IPS DF 6.9 (cell line): Measurements from ENCODE around the gene MPND.

Experiments used
- DNase-seq: peaks from one replicate; pipeline ENCODE4 v3.0.0-alpha.2; 2013; ENCODE audit warnings: low read depth, low spot score
- H3K27ac ChIP-seq: one replicate; pipeline ENCODE4 v1.5.1; 2013; ENCODE audit warnings: low read length, control low read depth
- H3K27me3 ChIP-seq: 2 replicates; pipeline ENCODE4 v1.6.1; 2013; ENCODE audit warnings: mild to moderate bottlenecking, low read length; ENCODE audit not compliant: control insufficient read depth, insufficient read depth
- H3K36me3 ChIP-seq: 2 replicates; pipeline ENCODE4 v1.6.1; 2013; ENCODE audit warnings: low read length; ENCODE audit not compliant: control insufficient read depth, insufficient read depth
- H3K4me1 ChIP-seq: 2 replicates; pipeline ENCODE4 v1.6.1; 2013; ENCODE audit warnings: low read length; ENCODE audit not compliant: control insufficient read depth, insufficient read depth
- H3K4me3 ChIP-seq: 2 replicates; pipeline ENCODE4 v1.5.1; 2013; ENCODE audit warnings: mild to moderate bottlenecking, low read length
- H3K9me3 ChIP-seq: 2 replicates; pipeline ENCODE4 v1.6.1; 2013; ENCODE audit warnings: low read length, inconsistent platforms; ENCODE audit not compliant: control insufficient read depth, insufficient read depth
- WGBS: extraction: QIAGEN DNeasy Blood & Tissue Kit; methylation state at CpG from one replicate; pipeline ENCODE4 v1.1.7; 2013; ENCODE audit warnings: mixed read lengths, missing lambda C conversion rate; ENCODE audit not compliant: insufficient read length, insufficient coverage; 5-methylcytosine and 5-hydroxymethylcytosine counted together

The MPND gene

DNA sequence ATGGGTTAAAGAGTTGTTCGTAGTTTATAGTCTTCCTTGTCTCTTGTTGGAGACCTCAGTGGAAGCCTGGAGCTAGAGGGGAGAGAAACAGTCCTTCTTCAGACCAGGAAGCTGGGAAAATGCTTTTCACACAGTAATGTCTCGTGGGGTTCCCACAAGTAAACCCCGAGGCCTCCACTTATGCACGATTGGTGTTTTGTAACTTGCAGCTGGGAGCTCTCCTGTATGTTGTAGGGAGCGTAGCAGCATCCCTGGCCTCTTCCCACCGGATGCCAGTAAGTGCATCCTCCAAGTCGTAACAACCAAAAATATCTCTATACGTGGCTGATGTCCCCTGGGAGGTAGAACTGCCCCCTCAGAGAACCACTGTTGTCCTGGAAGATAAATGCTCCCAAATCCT is 62.6 kb downstream of the MPND start:
- H3K27me3 ChIP-seq = no peaks in the 10 kb centered on the region
- no peaks in the 10 kb centered on the region for H3K9me3 ChIP-seq
- H3K4me1 ChIP-seq = peaks cover 5% of the 10 kb centered on the region
- no CpG with 5 or more reads among the region's 8 CpGs for WGBS
- H3K27ac ChIP-seq = no peak overlapping the region
- peaks cover 3% of the 10 kb centered on the region; the same call in 1 of the 2 replicates for H3K36me3 ChIP-seq
- DNase-seq = no peak
- no peak overlapping the region for H3K4me3 ChIP-seq

DNA sequence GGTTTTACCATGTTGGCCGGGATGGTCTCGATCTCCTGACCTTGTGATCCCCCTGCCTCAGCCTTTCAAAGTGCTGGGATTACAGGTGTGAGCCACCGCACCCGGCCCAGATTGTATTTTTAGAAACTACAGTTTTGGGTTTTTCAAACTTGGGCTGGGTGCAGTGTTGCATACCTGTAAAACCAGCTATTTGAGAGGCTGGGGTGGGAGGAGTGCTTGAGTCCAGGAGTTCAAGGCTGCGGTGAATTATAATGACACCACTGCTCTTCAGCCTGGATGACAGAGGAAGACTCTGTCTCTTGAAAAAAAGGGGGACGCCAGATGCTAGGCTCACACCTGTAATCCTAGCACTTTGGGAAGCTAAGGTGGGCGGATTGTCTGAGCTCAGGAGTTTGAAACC is 63.3 kb downstream of the MPND start:
- no CpG with 5 or more reads among the region's 7 CpGs for WGBS
- Histone ChIP-seq H3K36me3 (peaks cover 3% of the 10 kb centered on the region; the same call in 1 of the 2 replicates), H3K27me3 (no peaks in the 10 kb centered on the region), H3K4me1 (peaks cover 5% of the 10 kb centered on the region), H3K4me3 (no peak overlapping the region), H3K9me3 (no peaks in the 10 kb centered on the region), H3K27ac (no peak overlapping the region)
- no peak for DNase-seq

DNA sequence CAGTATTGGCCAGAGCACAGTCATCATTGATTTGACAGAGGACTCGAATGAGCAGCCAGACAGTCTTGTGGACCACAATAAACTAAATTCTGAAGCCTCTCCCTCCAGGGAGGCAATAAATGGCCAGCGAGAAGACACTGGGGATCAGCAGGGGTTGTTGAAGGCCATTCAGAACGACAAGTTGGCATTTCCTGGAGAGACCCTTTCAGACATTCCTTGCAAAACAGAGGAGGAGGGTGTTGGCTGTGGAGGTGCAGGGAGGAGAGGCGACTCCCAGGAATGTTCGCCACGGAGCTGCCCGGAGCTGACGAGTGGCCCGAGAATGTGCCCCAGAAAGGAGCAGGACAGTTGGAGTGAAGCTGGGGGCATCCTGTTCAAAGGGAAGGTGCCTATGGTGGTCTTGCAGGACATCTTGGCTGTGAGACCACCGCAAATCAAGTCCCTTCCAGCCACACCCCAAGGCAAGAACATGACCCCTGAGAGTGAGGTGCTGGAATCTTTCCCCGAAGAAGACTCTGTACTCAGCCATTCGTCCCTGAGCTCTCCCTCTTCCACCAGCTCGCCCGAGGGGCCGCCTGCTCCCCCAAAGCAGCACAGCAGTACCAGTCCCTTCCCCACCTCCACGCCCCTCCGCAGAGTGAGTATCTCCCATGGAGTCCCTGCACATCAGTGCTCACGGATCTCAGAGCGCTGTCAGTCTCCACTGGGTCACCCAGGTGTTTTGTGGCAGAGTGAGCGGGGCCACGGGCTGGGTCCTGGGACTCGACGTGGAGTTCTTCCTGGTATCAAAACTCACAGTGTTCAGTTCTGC is 66.0 kb downstream of the MPND start:
- H3K27me3 ChIP-seq = no peaks in the 10 kb centered on the region
- H3K4me1 ChIP-seq = peaks cover 5% of the 10 kb centered on the region
- no CpG with 5 or more reads among the region's 23 CpGs for WGBS
- DNase-seq = peak; percentile 93
- no peak overlapping the region for H3K4me3 ChIP-seq
- peak overlapping the region; percentile 93 for H3K27ac ChIP-seq
- H3K9me3 ChIP-seq = no peaks in the 10 kb centered on the region
- H3K36me3 ChIP-seq = peaks cover 14% of the 10 kb centered on the region
